TTC549 (cell line): Measurements from ENCODE around the gene YBX1.
A peak's percentile ranks its signal among the peaks of the same experiment; 100 is the strongest.
"Not testable (repeated sequence)": the region's sequence is repeated elsewhere in the genome, so short reads cannot be mapped to it uniquely, and the experiment has no call there.

Experiments
- FAIRE-seq: peaks from 2 replicates; lab custom pipeline; 2012; peaks lifted over from hg19 to GRCh38; lab: Jason Lieb, UNC

Gene YBX1

DNA sequence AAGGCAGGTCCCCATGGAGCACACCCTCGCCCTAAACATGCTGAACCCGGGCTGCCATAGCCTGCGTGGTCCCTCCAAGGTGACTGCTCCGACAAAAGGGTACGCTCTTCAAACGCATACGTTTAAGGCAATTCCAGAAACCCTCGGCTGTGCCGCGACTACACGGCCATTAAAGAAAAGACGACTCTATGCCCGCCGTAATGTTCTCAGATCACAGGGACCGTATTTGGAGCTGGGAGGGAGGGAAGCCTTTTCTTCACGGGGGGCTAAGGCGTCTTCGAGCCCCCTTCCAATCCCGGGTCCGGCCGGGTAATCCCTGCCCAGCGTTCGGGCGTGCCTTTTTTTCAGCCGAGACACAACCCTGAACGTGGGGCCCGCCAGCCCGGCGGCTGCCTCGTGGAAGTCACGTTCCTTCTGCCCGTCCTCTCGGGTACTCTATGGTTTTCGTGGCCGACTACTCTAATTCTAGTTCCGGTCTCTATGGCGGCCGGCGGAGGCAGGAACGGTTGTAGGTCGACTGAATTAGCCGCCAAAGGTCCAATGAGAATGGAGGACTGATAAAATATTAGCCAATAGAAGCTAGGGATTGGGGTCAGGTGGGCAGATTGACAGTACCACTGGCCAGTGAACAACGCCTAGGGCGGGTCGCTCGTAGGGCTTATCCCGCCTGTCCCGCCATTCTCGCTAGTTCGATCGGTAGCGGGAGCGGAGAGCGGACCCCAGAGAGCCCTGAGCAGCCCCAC, at the start of gene YBX1:
Gene YBX1 (plus strand): TSS at position 678 of the 743 bp plus-strand sequence. CDS start 148 bp downstream, outside the sequence.
- FAIRE-seq = peak; percentile 91

DNA sequence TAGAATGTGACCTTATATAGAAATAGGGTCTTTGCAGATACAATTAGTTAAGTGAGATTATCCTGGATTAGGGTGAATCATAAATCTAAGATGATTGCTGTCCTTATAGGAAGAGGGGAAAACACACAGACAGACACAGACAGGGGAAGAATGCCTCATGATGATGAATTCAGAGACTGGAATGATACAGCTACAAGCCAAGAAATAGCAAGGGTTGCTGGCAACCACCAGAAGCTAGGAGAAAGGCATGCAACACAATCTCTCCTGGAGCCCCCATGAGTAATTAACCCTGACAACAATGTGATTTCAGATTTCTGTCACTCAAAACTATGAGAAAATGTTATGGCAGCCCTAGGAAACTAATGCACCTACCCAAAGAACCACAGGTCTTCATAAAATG, 43.1 kb upstream of the YBX1 start:
- FAIRE-seq = no peak

DNA sequence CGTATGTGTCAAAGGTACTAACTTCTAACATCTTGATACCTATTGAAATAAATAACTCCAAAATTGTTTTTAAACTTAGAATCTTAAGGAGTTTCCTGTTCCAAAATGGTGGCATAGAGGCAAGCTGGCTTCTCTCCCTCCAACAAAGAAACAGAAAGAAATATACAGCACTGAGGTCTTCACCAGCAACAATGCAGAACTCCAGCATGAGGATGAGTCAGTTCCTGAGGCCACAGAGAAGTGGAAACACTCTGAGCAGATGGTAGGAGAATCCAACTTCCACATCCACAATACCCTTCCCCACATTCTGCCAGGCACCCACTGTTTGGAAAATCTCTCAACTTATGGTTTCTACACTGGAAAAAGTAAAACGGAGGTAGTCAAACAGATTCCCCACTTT, 36.2 kb upstream of the YBX1 start:
- FAIRE-seq = no peak

DNA sequence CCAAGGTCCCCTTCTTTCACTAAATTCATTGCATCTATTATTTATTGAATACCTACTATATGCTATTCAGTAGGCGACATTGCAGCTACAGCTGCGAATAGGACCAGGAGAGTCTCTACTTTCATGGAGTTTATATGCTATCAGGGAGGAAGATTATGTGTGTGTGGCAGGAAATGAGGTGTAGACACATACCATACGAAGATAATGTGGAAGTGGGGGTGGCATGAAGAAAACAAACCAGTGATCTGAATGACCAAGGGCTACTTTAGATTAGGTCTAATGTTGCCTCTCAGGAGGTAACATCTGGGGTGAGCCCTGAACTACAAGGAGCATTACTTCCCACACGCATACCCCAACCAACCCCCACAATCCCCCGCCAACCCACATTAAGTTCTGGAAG, 25.0 kb upstream of the YBX1 start:
- FAIRE-seq = no peak

DNA sequence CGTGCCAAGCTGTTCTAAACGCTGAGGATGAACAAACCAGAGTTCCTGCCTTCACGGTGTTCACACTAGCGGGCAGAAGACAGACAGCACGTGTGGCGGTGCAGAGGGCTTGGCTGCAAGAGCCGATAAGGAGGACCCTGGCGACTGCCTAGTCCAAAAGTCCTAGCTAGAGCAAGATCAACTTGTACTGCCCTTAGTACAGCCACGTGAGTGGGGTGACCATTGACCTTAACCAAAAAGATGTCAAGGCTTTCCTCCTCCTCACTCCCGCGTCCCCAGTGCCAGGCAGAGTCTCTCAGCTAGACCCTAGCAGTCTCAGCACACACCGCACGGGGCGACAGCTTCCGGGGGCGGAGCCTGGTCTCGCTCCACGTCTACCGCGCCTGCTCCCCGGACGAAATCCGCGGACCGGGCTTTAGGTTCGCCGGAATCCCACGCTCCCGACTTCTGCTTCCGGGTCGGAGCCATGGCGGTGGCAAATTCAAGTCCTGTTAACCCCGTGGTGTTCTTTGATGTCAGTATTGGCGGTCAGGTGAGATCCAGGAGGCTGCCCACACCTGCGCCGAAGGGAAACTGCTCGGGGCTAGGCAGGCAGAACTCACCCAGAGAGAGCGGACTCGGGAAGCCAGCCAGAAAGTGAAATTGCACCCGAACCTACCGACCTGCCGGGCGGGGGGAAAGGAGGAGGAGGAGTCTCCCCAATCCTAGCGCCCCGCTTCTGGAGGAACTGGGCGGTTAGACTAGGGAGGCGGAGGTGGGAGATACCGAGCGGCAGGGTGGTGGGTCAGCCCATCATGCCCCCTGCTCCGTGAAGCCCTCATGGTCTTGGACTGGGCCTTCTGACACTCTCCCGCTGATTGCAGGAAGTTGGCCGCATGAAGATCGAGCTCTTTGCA, 24.0 kb upstream of the YBX1 start, which contains the start of gene PPIH:
Gene PPIH (plus strand): TSS at position 443 of the 896 bp plus-strand sequence. CDS start 24 bp downstream, at position 467.
- FAIRE-seq = peak; percentile 15

DNA sequence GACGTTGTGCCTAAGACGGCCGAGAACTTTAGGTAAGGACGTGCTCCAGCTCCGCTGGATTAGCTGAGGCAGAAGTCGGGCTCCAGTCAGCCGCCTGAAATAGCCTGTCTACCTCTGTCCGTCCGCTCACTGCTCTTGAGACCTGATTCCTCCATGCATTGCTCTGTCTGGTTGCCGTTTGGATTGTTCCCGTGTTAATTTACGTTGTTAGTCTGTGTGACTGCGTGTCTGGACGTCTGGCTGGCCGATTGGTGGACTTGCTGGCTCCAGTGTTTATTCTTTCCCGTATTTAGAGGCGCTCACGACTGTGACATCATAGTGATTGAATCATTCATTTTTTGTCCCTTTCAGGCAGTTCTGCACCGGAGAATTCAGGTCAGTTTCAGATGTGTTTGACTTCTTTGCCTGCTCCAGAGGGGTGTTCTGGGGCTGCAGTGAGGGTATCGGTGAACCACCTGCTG, 23.3 kb upstream of the YBX1 start:
- FAIRE-seq = no peak

DNA sequence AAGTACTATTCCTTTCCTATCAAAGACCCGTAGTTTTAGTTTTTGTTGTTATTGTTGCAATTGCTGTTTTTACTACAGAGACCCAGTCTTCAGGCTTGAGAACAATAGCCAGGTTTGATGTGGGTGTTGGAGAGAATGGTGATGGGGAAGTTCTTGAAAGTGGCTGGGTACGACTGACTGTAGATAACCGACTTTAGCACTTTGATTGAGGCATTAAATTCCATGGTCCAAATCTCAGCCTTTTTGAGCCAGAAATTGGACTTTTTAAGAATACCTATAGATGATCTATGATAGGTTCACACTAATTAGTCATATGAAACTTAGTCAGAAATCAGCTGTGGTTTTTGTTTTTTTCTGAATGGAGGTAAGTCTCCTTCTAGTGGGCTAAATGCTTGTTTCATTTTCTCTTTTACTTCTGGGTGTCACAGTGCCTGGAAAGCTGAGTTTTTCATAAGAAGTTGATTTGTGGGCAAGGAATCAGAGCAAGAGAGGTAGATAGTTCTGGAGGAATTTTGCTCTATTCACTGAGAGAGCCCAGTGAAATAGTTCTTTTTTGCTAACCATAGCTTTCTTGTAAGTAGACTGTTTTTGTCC, 21.2 kb upstream of the YBX1 start:
- FAIRE-seq = no peak

DNA sequence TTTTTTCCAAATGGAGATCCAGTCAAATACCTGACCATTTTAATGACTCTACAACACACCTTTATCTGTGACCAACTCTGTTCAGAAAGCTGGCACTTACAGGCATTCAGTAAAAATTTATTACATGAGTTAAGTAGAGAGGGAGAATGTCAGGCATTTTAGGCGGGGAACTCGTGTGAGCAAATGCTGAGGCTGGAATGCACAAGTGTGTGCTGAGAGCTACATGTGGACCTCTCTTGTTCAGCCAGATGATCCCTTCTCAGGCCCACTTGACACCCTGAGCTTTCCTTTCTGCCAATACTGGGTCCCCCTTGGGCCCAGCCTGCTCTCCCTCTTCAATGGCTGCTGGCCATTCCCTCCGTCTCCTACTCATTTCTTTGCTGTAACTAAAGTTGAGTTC, 12.3 kb upstream of the YBX1 start:
- FAIRE-seq = no peak

DNA sequence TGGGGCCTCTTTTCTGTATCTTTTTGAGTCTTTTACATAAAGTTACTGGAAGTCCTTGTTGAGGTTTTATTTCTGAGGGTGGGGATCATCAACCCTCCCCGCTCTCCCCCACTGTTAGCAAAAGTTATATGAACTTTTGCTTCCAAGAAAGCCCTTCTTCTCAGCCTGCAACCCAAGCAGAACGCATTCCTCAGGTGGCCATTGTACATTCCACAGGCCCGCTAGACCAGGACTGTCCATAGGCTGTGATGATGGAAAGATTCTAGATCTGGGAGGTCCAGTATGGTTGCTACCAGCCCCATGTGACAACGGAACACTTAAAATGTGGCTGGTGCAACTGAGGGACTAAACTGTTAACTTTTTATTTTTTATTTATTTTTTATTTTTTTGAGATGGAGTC, 11.8 kb upstream of the YBX1 start:
- FAIRE-seq = no peak

DNA sequence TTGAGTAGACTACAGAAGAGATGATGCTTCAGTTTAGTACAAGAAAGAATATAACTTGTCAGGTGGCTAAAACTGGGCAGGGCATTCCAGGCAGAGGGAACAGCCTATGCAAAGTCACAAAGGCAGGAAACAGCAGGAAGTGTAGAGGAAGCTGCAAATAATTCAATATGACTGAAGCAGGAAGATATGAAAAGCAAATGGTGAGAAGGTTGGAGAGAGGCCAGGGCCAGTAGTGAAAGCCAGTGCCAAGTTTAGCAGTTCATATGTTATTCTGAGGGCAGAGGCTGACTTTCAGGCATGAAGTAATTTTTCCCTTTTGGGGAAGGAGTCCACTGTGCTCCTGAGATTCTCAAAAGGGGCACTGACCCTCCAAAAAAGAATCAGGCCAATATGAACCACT, 8.0 kb upstream of the YBX1 start:
- FAIRE-seq = no peak

DNA sequence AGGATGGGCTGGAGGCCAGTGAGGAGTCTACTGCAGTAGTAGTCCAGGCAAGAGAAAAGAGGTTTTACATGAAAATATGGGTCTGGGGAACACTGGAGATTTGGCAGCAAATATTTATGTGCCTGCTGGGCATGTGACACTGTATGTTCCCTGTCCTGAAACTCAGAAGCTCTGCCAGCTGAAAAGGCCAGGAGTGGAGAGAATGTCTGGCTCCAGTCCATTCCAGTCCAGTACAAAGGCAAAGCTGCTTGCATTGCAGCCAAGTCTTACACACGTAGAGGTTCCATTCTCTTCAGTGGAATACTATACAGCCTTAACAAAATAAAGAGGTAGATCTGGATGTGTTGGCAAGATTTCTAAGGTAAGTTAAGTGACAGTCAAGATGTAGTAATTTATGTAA, 7.5 kb upstream of the YBX1 start:
- FAIRE-seq = no peak

DNA sequence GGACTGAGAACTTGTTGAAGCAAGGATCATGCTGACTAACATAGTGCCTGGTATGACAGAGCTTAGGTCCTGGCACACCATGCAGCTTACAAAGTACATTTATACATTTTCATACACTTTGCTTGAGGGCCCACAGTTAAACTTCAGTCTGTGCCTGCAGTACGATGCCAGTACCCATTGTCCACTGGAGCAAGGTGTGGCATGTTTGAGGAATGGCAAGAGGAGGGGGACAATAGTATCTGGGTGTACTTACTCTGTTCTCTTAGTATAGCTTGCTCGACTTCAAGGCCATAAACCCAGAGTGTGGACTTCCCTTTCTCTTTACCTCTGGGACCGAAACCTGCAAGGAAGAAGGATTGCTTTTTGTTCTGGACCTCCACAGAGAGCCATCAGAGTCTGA, 6.8 kb upstream of the YBX1 start:
- no peak for FAIRE-seq

DNA sequence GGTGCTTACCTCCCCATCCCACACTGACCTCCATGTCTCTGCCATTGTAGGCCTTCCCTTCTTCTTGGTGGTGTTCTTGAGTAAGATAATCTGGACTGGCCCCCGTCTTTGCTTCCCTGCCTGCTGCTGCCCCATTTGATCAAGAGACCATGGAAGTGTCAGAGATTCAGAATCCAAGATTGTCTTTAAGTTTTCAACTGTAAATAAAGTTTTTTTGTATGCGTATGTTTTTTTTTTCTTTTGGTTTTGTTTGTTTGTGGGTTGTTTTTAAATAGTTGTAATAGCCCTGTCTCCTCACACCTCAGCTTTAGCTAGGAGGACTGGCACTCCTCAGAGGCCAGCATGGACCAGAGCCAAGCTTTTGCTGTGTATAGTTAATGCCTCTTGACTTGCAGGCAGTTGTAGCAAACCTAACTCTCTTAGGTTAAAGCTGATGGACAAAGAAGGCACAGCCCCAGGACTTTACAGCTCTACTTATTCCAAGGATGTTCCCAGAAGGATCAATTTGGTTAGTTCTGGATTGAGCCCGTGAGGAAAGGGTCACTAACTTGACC, 5.6 kb upstream of the YBX1 start:
- no peak for FAIRE-seq

DNA sequence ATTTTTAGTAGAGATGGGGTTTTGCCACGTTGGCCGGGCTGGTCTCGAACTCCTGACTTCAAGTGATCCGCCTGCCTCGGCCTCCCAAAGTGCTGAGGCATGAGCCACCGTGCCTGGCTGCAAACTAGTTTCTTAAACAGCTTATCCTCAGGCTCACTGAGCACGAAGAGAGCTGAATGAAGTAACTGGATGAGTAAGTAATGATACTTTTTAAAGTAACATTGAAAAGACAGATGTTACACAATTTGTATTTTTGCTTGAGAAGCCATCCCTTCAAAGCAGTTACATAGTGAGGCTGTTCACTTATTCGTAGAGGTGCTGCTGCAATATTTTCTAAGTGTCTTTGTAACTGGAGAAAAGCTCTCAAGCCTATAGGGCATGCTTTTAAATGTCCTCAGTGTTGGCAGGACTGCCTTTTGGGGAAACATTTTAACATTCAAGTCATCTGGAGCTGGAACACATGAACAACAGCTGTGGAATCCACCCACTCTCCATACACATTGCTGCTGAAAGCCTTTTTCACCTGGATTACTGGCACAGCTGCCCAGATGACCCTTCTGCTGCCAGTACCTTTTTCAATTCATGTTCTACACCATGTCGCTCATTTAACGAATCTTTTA, 2.7 kb upstream of the YBX1 start:
- no peak for FAIRE-seq

DNA sequence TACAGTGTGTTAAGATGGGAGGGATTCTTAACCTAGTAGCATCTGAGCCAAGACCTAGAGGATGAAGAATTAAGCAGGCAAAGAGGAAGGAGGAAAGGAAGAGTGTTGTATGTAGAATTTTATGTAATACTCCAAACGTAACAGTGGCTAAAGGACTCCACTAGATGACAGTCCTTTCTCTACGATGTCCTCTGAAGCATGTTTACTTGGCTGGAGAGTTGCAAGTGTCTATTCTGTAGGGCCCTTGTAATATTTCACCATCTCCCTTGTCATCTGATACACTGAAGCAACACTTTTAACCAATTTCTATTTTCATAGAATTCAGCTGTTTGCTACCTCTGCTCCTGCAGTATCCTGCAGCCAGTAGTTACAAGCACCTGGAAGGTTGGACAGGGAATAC, 2.2 kb upstream of the YBX1 start:
- no peak for FAIRE-seq

DNA sequence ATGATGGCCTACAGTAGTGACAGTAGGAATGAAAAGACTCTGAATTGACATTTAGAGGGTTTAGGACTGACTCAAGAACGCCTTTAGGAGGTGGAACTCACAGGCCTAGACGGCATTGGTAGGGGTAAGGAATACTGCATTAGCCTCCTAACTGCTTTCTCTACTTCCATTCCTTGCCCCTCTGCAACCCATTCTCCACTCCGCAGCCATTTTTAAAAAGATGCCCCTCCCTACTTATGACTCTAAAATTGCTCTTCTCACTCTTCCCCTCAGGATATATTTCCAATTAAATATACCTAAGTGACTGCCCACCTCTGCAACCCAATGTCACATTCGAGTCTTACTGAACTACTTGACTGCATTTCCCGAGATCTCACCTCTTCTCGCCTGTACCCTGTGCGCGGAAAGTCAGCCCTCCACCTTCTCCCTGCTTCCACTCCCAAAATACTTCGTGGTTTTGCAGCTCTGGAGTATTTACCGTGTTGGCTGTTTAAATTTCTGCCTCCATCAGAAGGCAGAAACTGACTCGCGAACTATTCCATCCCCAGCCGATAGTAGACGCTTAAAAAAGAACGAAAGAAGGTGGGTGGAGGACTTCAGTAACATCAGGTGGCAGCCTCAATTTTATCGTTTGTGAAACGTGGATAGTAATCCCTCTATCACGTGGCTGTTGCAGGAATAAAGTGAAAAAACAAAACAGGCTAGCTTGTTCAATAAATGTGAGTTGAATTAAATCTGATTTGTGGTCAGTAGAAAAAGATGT, 1.1 kb upstream of the YBX1 start:
- no peak for FAIRE-seq

DNA sequence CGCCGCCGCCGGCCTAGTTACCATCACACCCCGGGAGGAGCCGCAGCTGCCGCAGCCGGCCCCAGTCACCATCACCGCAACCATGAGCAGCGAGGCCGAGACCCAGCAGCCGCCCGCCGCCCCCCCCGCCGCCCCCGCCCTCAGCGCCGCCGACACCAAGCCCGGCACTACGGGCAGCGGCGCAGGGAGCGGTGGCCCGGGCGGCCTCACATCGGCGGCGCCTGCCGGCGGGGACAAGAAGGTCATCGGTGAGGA, 193 bp downstream of the YBX1 start:
- FAIRE-seq = not testable (repeated sequence)

DNA sequence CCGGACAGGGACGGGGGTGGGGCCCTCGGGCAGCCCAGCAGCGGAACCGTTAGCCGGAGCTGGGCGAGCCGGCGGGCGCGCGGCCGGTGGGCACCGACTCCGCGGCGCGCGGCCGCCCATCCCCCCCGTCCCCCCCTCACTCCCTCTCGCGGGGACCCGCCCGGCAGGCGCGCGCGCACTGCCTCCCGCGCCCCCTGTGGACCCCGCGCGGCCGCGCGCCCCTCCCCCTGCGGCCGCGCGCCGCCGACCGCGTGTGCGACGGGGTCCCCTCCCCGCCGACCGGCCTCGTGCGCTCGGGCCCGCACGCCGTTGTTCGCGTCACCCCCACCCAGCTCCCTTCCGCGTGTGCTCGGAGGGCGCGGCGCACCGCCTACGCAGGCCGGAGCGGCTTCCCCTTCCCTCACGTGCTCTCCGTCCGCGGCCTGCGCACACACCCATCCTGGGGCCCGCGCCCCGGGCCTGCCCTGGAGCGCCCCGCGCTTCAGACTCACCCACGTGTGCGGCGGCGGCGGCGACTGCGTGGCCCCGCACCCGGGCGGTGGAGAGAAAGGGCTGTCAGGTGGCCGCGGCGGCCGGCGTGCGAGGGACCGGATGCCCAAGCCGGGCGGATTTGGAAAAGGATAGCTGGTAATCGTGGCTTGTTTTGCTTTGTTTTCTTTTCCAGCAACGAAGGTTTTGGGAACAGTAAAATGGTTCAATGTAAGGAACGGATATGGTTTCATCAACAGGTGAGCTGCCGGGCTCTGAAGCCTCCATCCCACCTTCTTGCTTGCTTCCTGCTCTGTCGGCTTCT, 717 bp downstream of the YBX1 start:
- FAIRE-seq = no peak

DNA sequence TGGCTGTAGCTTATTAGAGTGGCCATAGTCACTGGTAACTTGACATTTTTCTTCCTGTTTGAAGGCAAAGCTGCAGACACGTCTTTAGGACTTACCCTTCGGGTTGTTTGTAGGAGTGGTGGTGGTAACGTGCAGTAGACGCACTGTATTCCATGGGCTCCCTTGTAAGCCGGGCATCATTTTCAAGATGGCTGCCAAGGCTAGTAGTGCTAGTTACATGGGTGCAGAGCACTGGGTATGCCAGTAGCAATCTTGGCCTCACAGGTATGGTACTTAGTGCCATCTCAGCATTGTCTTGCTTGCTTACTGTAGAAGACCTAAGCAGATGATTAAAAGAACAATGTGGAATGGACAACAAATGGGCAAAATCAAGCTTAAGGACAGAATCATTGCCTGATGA, 1.9 kb downstream of the YBX1 start:
- FAIRE-seq = no peak

DNA sequence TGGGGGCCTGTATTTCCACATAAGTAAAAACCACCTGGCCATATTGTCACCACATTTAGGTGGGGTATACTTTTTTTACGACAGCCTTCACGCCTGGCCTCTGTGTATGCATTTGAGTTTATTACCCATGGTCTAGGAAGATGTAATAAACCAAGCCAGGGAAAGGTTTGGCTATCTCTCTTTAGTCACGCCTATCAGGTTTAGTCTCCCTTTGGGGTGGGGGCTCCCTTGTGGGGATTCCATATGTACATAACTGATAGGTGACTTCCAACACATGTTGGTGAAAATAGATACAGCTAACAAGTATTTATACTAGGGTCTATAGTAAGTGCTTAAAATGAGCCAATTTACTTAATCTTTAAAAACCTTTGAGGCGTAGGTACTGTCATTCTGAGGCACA, 4.2 kb downstream of the YBX1 start:
- FAIRE-seq = no peak

DNA sequence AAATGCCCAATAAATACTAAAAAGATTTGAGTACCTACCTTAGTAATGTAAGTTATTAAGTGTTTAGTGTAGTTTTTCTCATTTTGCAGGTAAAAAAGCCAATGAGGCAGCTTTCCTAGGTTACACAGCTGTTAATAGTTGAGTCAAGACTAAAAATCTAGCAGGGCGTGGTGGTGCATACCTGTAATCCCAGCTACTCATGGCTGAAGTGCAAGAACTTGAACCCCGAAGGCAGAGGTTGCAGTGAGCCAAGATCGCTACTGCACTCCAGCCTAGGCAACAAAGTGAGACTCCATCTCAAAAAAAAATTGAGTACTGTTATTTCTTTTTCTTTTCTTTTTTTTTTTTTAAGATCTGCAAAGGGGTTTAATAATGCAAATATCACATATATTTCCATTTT, 7.7 kb downstream of the YBX1 start:
- FAIRE-seq = no peak
